Transverse colon (tissue), 4 donors: ENCODE results near the gene FAR2. TPM values are rescaled to one million over a fixed set of nuclear protein-coding genes. Genes with fewer than 3 reads are reported as not detected.
"Not testable (repeated sequence)": the region's sequence is repeated elsewhere in the genome, so short reads cannot be mapped to it uniquely, and the experiment has no call there.

Experiments
- DNase-seq: peaks from one replicate; pipeline ENCODE4 v3.0.0-alpha.2; 2019
- H3K27ac ChIP-seq, 4 donors: fragments of 200-600 bp; sonication (generic); 2 replicates each; pipeline ENCODE4 v1.5.1; 2016 to 2018; ENCODE audit warnings: inconsistent platforms in 4 of 4
- H3K27me3 ChIP-seq: fragments of 200-600 bp; sonication (generic); 2 replicates; pipeline ENCODE4 v1.5.1; 2017; ENCODE audit warnings: inconsistent platforms
- H3K36me3 ChIP-seq, 4 donors: fragments of 200-600 bp; sonication (generic); 2 replicates each; pipeline ENCODE4 v1.5.1; 2017 to 2019; ENCODE audit warnings: inconsistent platforms in 4 of 4
- H3K4me1 ChIP-seq, 4 donors: fragments of 200-600 bp; sonication (generic); 2 replicates each; pipeline ENCODE4 v1.5.1; 2017 to 2020; ENCODE audit warnings: inconsistent platforms in 4 of 4
- H3K4me3 ChIP-seq, 4 donors: fragments of 200-600 bp; sonication (generic); 1 replicate in 1 of 4; 2 replicates in 3 of 4; pipeline versions ENCODE4 v1.5.1 to v1.6.1; 2017 to 2019; ENCODE audit warnings: inconsistent platforms in 4 of 4
- H3K9me3 ChIP-seq, 2 donors: fragments of 200-600 bp; sonication (generic); 2 replicates each; pipeline ENCODE4 v1.5.1; 2017 to 2019; ENCODE audit warnings: inconsistent platforms in 2 of 2
- CTCF ChIP-seq, 5 experiments: fragments of 200-600 bp in 3 of 5; fragments of 450-650 bp in 2 of 5; sonication (generic) in 3 of 5; IDR thresholded peaks; 1 replicate in 2 of 5; 2 replicates in 3 of 5; pipeline ENCODE4 v1.5.1; 2016 to 2017; ENCODE audit warnings: antibody characterized with exemption in 5 of 5, inconsistent platforms in 3 of 5, mild to moderate bottlenecking in 2 of 5, moderate library complexity in 1 of 5
- EP300 ChIP-seq: sonication (generic); formaldehyde crosslinking; IDR thresholded peaks from one replicate; pipeline ENCODE4 v1.6.1; 2017; ENCODE audit warnings: antibody characterized with exemption, low read depth
- POLR2A ChIP-seq: fragments of 450-650 bp; IDR thresholded peaks from one replicate; pipeline ENCODE4 v1.6.1; 2016; ENCODE audit warnings: antibody characterized with exemption, mild to moderate bottlenecking, moderate library complexity
- POLR2AphosphoS5 ChIP-seq, 3 donors: sonication (generic); formaldehyde crosslinking; IDR thresholded peaks; one replicate each; pipeline ENCODE4 v1.6.1; 2016; ENCODE audit warnings: antibody characterized with exemption in 3 of 3
- WGBS, 2 donors: methylation state at CpG; one replicate each; pipeline ENCODE4 v1.1.5; 2018; ENCODE audit warnings: low coverage in 1 of 2; 5-methylcytosine and 5-hydroxymethylcytosine counted together
- in situ Hi-C, 4 donors: fragments of 200-750 bp; cut with MboI; loops; one replicate each; pipeline versions ENCODE4 v1.15.0 to v1.15.1; 2017; ENCODE audit warnings: low sequenced_read_pairs in 3 of 4, low pct_ligation_motif_present in 1 of 4, low pct_unique_long_range_greater_than_20kb in 1 of 4
- intact Hi-C: fragments of 100-400 bp; cut with DNase I; formaldehyde crosslinking; loops from one replicate; pipeline ENCODE4 v1.15.1; 2023; ENCODE audit warnings: low total_unique reads
- total RNA-seq, 4 donors: library from RNA; depleted of rRNA; stranded (reverse); fragments of >200 nt; gene quantifications; one replicate each; pipeline ENCODE4 v1.1.0, GENCODE V29; 2016

Gene FAR2
- total RNA-seq, 4 donors from 2014 or later = 57.6 to 72.7 (median 65.7) TPM

- in situ Hi-C loops = no loop called here
- DNase-seq = no peak
These were observed 224.9 kb downstream of the FAR2 start for GRCh38 chr12:29374012-29374411.

DNA sequence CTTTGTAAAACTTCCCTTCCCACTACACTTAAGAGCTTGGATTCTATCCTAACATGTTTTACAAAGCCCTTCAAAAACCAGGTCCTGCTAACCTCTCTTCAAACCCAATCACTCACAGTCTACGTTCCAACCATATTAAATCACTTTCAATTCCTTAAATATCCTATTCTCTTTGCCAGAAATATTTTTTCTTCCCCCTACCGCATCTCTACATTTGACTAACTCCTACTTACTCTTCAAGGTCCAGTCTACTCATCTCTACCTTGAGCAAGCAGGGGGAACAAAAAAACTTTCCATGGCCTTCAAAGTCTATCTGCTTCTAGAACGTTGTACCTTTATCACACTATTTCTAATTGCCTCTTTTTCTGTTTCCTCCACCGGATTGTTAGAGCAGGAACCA lies 225.8 kb downstream of the FAR2 start:
- H3K36me3 ChIP-seq = peaks cover 0 to 7% (median under 1%) of the 10 kb centered on the region in 4 donors
- no peaks in the 10 kb centered on the region for H3K27me3 ChIP-seq
- no peak for DNase-seq
- H3K27ac ChIP-seq = no peak overlapping the region
- H3K9me3 ChIP-seq = no peaks in the 10 kb centered on the region
- intact Hi-C loops = no loop called here
- TF ChIP-seq POLR2AphosphoS5 (IDR thresholded peaks at IDR 0.05) (no peak), EP300 (no peak)
- H3K4me3 ChIP-seq = no peak overlapping the region
- 80 to 89% methylated on average over 4 of the region's 4 CpGs for WGBS, 2 donors
- peaks cover 0 to 36% (median 9%) of the 10 kb centered on the region in 4 donors for H3K4me1 ChIP-seq
- in situ Hi-C loops = no loop called here

More at GRCh38 chr12:29374012-29374411, 224.9 kb downstream of the FAR2 start:
- no peaks in the 10 kb centered on the region for H3K27me3 ChIP-seq
- H3K36me3 ChIP-seq = peaks cover 0 to 16% (median 4%) of the 10 kb centered on the region in 4 donors
- H3K4me3 ChIP-seq = no peak overlapping the region
- intact Hi-C loops = no loop called here
- H3K27ac ChIP-seq = no peak overlapping the region
- no peaks in the 10 kb centered on the region for H3K9me3 ChIP-seq
- WGBS, 2 donors = 49 to 57% methylated on average over 2 of the region's 2 CpGs
- peaks cover 0 to 27% (median 1%) of the 10 kb centered on the region in 4 donors for H3K4me1 ChIP-seq
- TF ChIP-seq POLR2A (no peak), EP300 (no peak), POLR2AphosphoS5 (IDR thresholded peaks at IDR 0.05) (no peak), CTCF (IDR thresholded peaks at IDR 0.05) (no peak)

GRCh38 chr12:29376118-29376517 lies 227.0 kb downstream of the FAR2 start:
- no peaks in the 10 kb centered on the region for H3K36me3 ChIP-seq
- H3K9me3 ChIP-seq = no peaks in the 10 kb centered on the region
- in situ Hi-C loops = no loop called here
- no peak for TF ChIP-seq POLR2AphosphoS5 (IDR thresholded peaks at IDR 0.05)
- TF ChIP-seq POLR2A = no peak
- no peak for DNase-seq
- H3K4me1 ChIP-seq = peaks cover 0 to 39% (median 11%) of the 10 kb centered on the region in 4 donors
- H3K4me3 ChIP-seq = no peak overlapping the region
- no peaks in the 10 kb centered on the region for H3K27me3 ChIP-seq
- 96 to 97% methylated on average over 2 of the region's 2 CpGs for WGBS, 2 donors
- H3K27ac ChIP-seq = no peak overlapping the region
- intact Hi-C loops = no loop called here

- DNase-seq = peak; percentile 93
- intact Hi-C loops = no loop called here
- WGBS, 2 donors = 0 to 1% methylated on average over 23 to 55 of the region's 55 CpGs
- no peaks in the 10 kb centered on the region for H3K36me3 ChIP-seq
- H3K4me1 ChIP-seq = peaks cover 0 to 26% (median 10%) of the 10 kb centered on the region in 4 donors
- in situ Hi-C loops = no loop called here
- H3K27me3 ChIP-seq = no peaks in the 10 kb centered on the region
- H3K27ac ChIP-seq = peak within 1 kb of the TSS; percentile 87 to 98 (median 94)
- H3K9me3 ChIP-seq = no peaks in the 10 kb centered on the region
- peak within 1 kb of the TSS; percentile 66 to 100 (median 80) for H3K4me3 ChIP-seq
- TF ChIP-seq EP300 (no peak), CTCF (IDR thresholded peaks at IDR 0.05) (no peak), POLR2A (peak; percentile 74), POLR2AphosphoS5 (IDR thresholded peaks at IDR 0.05) (peak; percentile 58 to 77 (median 70))
These were observed 231.8 kb downstream of the FAR2 start, which contains the start of gene ERGIC2 for GRCh38 chr12:29380536-29381523. Gene ERGIC2 (minus strand): TSS chr12:29381172. CDS start chr12:29371633, 9,539 bp downstream.

- Histone ChIP-seq H3K9me3 (no peaks in the 10 kb centered on the region), H3K36me3 (no peaks in the 10 kb centered on the region), H3K27me3 (no peaks in the 10 kb centered on the region), H3K4me3 (no peak overlapping the region), H3K27ac (no peak overlapping the region), H3K4me1 (peaks cover 0 to 26% (median 10%) of the 10 kb centered on the region in 4 donors)
- 84 to 96% methylated on average over 2 of the region's 2 CpGs for WGBS, 2 donors
- in situ Hi-C loops = no loop called here
- intact Hi-C loops = no loop called here
- TF ChIP-seq CTCF (IDR thresholded peaks at IDR 0.05) (no peak), POLR2AphosphoS5 (IDR thresholded peaks at IDR 0.05) (no peak), EP300 (no peak)
- DNase-seq = no peak
These were observed 233.2 kb downstream of the FAR2 start for GRCh38 chr12:29382251-29382650.

DNA sequence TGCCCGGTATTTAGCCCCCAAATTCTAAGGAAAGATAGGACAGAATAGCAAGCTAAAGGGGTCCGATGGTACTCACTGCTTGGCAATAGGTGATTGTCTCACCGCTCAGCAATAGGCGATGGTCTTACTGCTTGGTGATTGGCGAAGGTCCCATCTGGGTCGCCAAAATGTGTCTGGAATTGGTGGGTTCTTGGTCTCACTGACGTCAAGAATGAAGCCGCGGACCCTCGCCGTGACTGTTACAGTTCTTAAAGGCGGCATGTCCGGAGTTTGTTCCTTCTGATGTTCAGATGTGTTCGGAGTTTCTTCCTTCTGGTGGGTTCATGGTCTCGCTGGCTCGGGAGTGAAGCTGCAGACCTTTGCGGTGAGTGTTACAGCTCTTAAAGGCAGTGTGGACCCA lies 236.1 kb downstream of the FAR2 start:
- in situ Hi-C loops, DNase-seq: not testable (repeated sequence)
- WGBS, 2 donors = 92% methylated on average over 17 of the region's 17 CpGs; no CpG with 5 or more reads in 1 of the 2 donors

More for the DNA sequence above, 236.1 kb downstream of the FAR2 start:
- H3K4me1 ChIP-seq, H3K4me3 ChIP-seq, H3K36me3 ChIP-seq, H3K27ac ChIP-seq, H3K27me3 ChIP-seq, intact Hi-C loops, H3K9me3 ChIP-seq: not testable (repeated sequence)
